Activated CD8-positive, alpha-beta memory T cell treated with anti-CD3 and anti-CD28 coated beads, Interleukin-2, amount 10 ng/mL, durations not matched to agents 7 days and 5 days (primary cell): Measurements from ENCODE around the gene ZNF740. TPM values are rescaled to one million over a fixed set of nuclear protein-coding genes. Genes with fewer than 3 reads are reported as not detected.

ENCODE experiments used
- ATAC-seq: fragments of 150-1000 bp; cut with Tn5 transposase; one replicate; pipeline ENCODE4 v1.10.0; 2021; ENCODE audit warnings: moderate library complexity
- CTCF ChIA-PET: fragments of 350-600 bp; sonication (Branson Sonifier 250); formaldehyde crosslinking; loops from one replicate; lab custom pipeline; 2021; ENCODE audit warnings: antibody characterized with exemption; lab: Charles Lee
- DNase-seq: peaks from one replicate; pipeline ENCODE4 v3.0.0-alpha.2; 2020
- H3K27ac Mint-ChIP-seq: one replicate; pipeline ENCODE4 v1.8.0; 2021; ENCODE audit warnings: mild to moderate bottlenecking, mixed read lengths
- H3K27me3 Mint-ChIP-seq: one replicate; pipeline ENCODE4 v1.8.0; 2021; ENCODE audit warnings: mixed read lengths
- H3K36me3 Mint-ChIP-seq: one replicate; pipeline ENCODE4 v1.8.0; 2021; ENCODE audit warnings: mild to moderate bottlenecking, mixed read lengths
- H3K4me1 Mint-ChIP-seq: one replicate; pipeline ENCODE4 v1.8.0; 2021; ENCODE audit warnings: mixed read lengths
- H3K4me3 Mint-ChIP-seq: one replicate; pipeline ENCODE4 v1.8.0; 2021; ENCODE audit warnings: mild to moderate bottlenecking, moderate library complexity, mixed read lengths
- H3K9me3 Mint-ChIP-seq: one replicate; pipeline ENCODE4 v1.8.0; 2022; ENCODE audit warnings: low read depth, mixed read lengths
- total RNA-seq, 2 experiments: library from RNA; stranded (reverse); gene quantifications; one replicate each; pipeline ENCODE4 v1.2.3, GENCODE V29; 2021

The ZNF740 gene
- total RNA-seq, 2 experiments from 2014 or later = 35.8 to 47.0 TPM

GRCh38 chr12:53212931-53213330, 32.4 kb downstream of the ZNF740 start:
- Mint-ChIP-seq H3K36me3 (peaks cover 29% of the 10 kb centered on the region), H3K4me3 (no peak overlapping the region), H3K9me3 (no peaks in the 10 kb centered on the region), H3K27me3 (no peaks in the 10 kb centered on the region), H3K27ac (no peak overlapping the region), H3K4me1 (peaks cover 73% of the 10 kb centered on the region)
- ATAC-seq (no peak), DNase-seq (no peak)
- CTCF ChIA-PET = interaction anchor here (0.8 to 19.8 kb wide), 31 partner anchors 6 to 263 kb away, joined by 3 to 294 read pairs (median 11); partner anchors contain the start of genes AAAS, CSAD, ESPL1 and ITGB7

GRCh38 chr12:53213348-53213747, 32.8 kb downstream of the ZNF740 start:
- ATAC-seq (peak; percentile 73), DNase-seq (peak; percentile 88)
- peaks cover 29% of the 10 kb centered on the region for H3K36me3 Mint-ChIP-seq
- H3K27ac Mint-ChIP-seq = no peak overlapping the region
- CTCF ChIA-PET = interaction anchor here (0.5 to 19.8 kb wide), 38 partner anchors 6 to 299 kb away, joined by 3 to 294 read pairs (median 6); partner anchors contain the start of genes AAAS, CSAD, ESPL1 and ITGB7
- no peak overlapping the region for H3K4me3 Mint-ChIP-seq
- no peaks in the 10 kb centered on the region for H3K27me3 Mint-ChIP-seq
- no peaks in the 10 kb centered on the region for H3K9me3 Mint-ChIP-seq
- peaks cover 73% of the 10 kb centered on the region for H3K4me1 Mint-ChIP-seq

GRCh38 chr12:53214221-53214620, 33.7 kb downstream of the ZNF740 start:
- Mint-ChIP-seq H3K4me1 (peaks cover 70% of the 10 kb centered on the region), H3K27me3 (no peaks in the 10 kb centered on the region), H3K27ac (no peak overlapping the region), H3K9me3 (no peaks in the 10 kb centered on the region), H3K4me3 (no peak overlapping the region), H3K36me3 (peaks cover 26% of the 10 kb centered on the region)
- DNase-seq (no peak), ATAC-seq (no peak)
- CTCF ChIA-PET = interaction anchor here (0.7 to 19.8 kb wide), 29 partner anchors 5 to 261 kb away, joined by 3 to 294 read pairs (median 11); partner anchors contain the start of genes AAAS, CSAD, ESPL1 and ITGB7

GRCh38 chr12:53214687-53215455, 34.3 kb downstream of the ZNF740 start:
- no peak overlapping the region for H3K4me3 Mint-ChIP-seq
- CTCF ChIA-PET = interaction anchor here (0.7 to 19.8 kb wide), 21 partner anchors 4 to 261 kb away, joined by 3 to 294 read pairs (median 22); partner anchors contain the start of genes AAAS, CSAD, ESPL1 and ITGB7
- peak overlapping the region; percentile 27 for H3K27ac Mint-ChIP-seq
- peaks cover 69% of the 10 kb centered on the region for H3K4me1 Mint-ChIP-seq
- DNase-seq (no peak), ATAC-seq (no peak)
- no peaks in the 10 kb centered on the region for H3K27me3 Mint-ChIP-seq
- H3K9me3 Mint-ChIP-seq = no peaks in the 10 kb centered on the region
- H3K36me3 Mint-ChIP-seq = peaks cover 21% of the 10 kb centered on the region

GRCh38 chr12:53215497-53215896, 35.0 kb downstream of the ZNF740 start:
- Mint-ChIP-seq H3K4me3 (no peak overlapping the region), H3K36me3 (peaks cover 18% of the 10 kb centered on the region), H3K27ac (peak overlapping the region; percentile 38), H3K4me1 (peaks cover 66% of the 10 kb centered on the region), H3K27me3 (no peaks in the 10 kb centered on the region), H3K9me3 (no peaks in the 10 kb centered on the region)
- ATAC-seq (no peak), DNase-seq (no peak)
- CTCF ChIA-PET = interaction anchor here (1.5 to 19.8 kb wide), 10 partner anchors 8 to 130 kb away, joined by 7 to 294 read pairs (median 50); partner anchors contain the start of genes AAAS, ESPL1 and ITGB7

DNA sequence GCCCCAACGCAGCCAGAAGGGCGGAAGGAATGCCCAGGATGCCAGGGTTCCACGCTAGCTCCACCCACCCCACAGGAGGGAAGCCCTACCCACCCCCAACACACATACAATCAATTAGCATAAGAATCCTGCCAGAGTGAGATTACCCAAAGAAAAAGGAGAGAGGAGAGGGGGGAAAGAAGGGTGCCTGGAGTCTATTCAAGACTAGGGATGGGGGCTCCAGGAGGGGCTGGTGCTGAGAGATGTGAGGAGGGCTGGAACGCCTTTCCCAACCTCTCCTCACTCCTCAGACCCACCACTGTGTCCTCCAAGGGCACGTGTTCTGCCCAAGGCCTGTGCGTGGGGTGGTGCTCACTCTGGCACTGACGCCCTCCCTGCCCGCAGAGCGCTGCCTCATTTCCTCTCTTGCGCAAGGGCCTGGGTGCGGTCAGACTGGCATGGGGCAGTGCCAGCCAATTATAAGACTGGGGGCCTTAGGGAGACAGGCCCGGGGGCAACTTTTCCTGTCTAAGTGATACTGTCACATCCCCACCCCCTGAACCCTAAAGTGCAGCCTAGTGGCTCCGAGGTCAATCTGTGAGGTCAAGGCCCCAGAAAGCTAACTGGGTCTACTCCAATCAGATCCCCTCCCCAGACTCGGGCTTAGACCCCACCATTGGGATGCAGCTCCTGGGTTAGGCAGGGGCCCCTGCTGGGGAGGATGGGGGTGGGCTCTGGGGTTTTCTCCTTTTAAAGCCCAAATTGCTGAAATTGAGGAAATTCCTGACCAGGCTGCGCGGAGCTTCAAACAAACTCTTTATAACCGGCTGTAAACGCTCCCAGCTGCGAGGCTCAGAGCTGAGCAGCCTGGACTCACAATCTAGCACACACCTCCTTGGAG, 36.8 kb downstream of the ZNF740 start:
- Mint-ChIP-seq H3K36me3 (peaks cover 13% of the 10 kb centered on the region), H3K27me3 (no peaks in the 10 kb centered on the region), H3K9me3 (no peaks in the 10 kb centered on the region), H3K4me1 (peaks cover 61% of the 10 kb centered on the region), H3K4me3 (peak overlapping the region; percentile 86), H3K27ac (peak overlapping the region; percentile 67)
- CTCF ChIA-PET = interaction anchor here (1.0 to 19.8 kb wide), 10 partner anchors 10 to 128 kb away, joined by 3 to 294 read pairs (median 14); partner anchors contain the start of genes AAAS, ESPL1, ITGB7 and MYG1
- ATAC-seq (no peak), DNase-seq (no peak)

DNA sequence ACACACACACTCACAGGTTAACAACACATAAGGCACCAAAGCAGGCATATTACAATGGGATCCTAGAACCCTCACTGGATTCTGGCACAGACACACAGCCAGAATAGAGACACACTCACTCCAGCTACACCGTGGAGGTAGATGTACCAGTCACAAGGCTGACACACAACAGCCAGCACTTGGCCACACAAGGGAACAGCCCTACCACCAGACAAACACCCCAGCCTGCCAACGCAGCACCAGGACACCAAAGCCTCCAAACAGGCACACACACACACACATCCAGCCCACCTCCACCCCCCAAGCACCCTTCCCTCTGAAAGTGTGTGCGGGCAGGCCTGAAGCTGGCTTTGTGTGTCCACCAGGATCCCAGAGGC, 37.4 kb downstream of the ZNF740 start:
- Mint-ChIP-seq H3K9me3 (no peaks in the 10 kb centered on the region), H3K27ac (peak overlapping the region; percentile 67), H3K36me3 (peaks cover 8% of the 10 kb centered on the region), H3K4me3 (peak overlapping the region; percentile 86), H3K27me3 (no peaks in the 10 kb centered on the region), H3K4me1 (peaks cover 66% of the 10 kb centered on the region)
- ATAC-seq (no peak), DNase-seq (no peak)
- CTCF ChIA-PET = interaction anchor here (1.9 to 19.8 kb wide), 5 partner anchors 10 to 103 kb away, joined by 4 to 294 read pairs (median 164); partner anchors contain the start of genes AAAS, ESPL1, ITGB7 and MYG1

DNA sequence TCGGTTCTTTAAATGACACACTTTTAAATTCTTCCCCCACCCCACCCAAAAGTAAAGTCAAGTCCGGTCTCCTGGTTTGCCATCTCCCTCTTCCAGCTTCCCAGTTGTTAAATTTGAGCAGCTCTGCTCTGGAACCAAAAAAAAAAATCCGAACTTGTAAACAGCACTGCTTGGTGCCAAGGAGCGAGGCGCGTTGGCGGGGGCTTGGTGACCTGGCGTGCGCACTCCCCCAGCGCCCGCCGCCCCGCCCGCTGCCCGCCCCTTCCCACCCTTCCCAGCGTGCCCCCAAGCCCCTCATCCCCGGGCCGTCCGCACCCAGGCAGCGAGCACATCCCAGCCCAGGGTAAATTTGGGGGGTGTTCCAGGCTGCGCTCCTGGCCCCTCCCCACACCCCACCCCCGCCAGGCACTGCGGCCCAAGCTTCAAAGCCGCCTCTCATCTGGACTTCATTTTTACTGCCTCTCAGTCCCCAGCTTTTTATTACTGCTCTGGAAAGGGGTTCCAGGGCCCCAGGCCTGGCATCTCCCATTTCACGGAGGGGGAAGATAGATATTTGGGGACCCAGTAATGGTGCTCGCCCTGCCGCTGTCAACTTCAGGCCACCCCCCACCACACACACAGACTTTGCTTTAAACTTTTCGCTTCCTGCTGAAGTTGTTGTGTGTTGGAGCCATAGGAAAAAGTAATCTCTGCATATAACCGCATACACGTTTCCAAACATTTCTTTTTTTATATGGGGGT, 38.2 kb downstream of the ZNF740 start:
- Mint-ChIP-seq H3K27ac (peak overlapping the region; percentile 88), H3K4me1 (peaks cover 64% of the 10 kb centered on the region), H3K4me3 (peak overlapping the region; percentile 86), H3K9me3 (no peaks in the 10 kb centered on the region), H3K36me3 (peaks cover 4% of the 10 kb centered on the region), H3K27me3 (no peaks in the 10 kb centered on the region)
- DNase-seq (no peak), ATAC-seq (no peak)
- CTCF ChIA-PET = interaction anchor here (0.8 to 19.8 kb wide), 11 partner anchors 10 to 127 kb away, joined by 3 to 294 read pairs (median 9); partner anchors contain the start of genes AAAS, CSAD, ESPL1 and ITGB7

- DNase-seq (peak; percentile 78), ATAC-seq (peak; percentile 8)
- Mint-ChIP-seq H3K27ac (peak overlapping the region; percentile 88), H3K27me3 (no peaks in the 10 kb centered on the region), H3K36me3 (peaks cover 2% of the 10 kb centered on the region), H3K4me3 (peak overlapping the region; percentile 86), H3K4me1 (peaks cover 71% of the 10 kb centered on the region), H3K9me3 (no peaks in the 10 kb centered on the region)
- CTCF ChIA-PET = interaction anchor here (0.6 to 19.8 kb wide), 17 partner anchors 9 to 153 kb away, joined by 3 to 294 read pairs (median 4); partner anchors contain the start of genes AAAS, CSAD, ESPL1 and ITGB7
These were observed 38.9 kb downstream of the ZNF740 start for GRCh38 chr12:53219292-53219955.

DNA sequence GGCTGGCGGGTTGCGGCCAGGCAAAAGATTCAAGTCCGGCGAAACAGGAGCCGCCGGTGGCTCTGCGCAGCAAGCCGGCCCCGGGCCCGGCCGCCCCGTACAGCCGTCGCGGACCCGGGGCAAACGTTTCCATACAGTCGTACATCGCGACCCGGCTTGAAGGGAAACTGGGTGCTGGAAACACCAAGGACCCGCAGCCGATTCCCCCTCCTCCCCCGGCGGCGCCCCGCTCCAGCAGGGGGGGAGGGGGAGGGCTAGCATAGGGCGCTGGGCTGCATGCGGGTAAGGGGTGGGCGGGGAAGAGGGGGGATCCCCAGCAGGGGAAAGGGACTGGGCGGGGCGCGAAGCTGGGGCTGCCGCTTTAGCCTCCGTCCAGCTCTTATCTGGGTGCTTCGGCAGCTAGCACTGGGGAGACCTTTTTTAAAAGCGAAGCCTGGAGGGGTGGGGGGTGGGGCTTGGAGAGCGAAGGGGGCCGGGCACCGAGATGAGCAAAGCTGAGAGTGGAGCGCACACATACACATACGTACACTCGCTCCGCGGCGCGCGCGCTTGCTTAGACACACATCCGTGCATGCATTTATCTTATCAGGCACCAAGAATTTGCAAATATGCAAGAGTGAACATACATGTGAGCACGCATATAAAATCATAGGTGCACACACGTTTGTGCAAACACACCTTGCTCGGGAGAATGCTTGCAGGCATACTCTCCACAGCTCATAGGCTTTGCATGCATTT, 39.6 kb downstream of the ZNF740 start:
- Mint-ChIP-seq H3K4me1 (peaks cover 75% of the 10 kb centered on the region), H3K9me3 (no peaks in the 10 kb centered on the region), H3K4me3 (peak overlapping the region; percentile 89), H3K27me3 (no peaks in the 10 kb centered on the region), H3K36me3 (no peaks in the 10 kb centered on the region), H3K27ac (peak overlapping the region; percentile 98)
- DNase-seq = peak; percentile 93
- CTCF ChIA-PET = interaction anchor here (0.6 to 19.8 kb wide), 17 partner anchors 9 to 154 kb away, joined by 3 to 294 read pairs (median 4); partner anchors contain the start of genes AAAS, CSAD, ESPL1 and ITGB7
- ATAC-seq = peak; percentile 59

DNA sequence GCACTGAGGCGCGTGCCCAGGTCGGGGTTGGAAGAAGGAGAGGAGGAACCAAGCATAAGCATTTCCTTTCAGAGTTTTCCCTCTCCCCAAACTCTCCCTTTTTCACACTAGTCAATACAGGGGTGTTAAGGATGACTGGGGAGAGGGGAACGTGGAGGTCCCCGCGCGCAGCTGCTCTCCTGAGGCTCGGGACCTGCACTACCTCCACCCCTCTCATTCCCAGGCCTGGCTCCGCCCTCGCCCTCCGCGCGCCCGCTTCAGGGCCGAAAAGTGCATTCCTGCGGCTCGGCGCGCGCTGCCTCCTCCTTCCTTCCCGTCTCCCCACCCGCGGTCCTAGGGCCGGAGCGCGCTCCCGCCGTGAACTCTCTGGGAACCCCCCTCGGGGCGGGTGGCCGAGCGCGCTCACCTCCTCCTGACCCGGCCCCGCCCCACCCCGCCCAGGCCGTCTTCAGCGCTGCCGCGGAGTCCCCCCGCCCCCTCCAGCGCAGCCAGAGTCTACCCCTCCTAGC, 40.2 kb downstream of the ZNF740 start:
- Mint-ChIP-seq H3K27me3 (no peaks in the 10 kb centered on the region), H3K4me1 (peaks cover 73% of the 10 kb centered on the region), H3K4me3 (peak overlapping the region; percentile 89), H3K27ac (peak overlapping the region; percentile 98), H3K9me3 (no peaks in the 10 kb centered on the region), H3K36me3 (no peaks in the 10 kb centered on the region)
- ATAC-seq (peak; percentile 71), DNase-seq (peak; percentile 92)
- CTCF ChIA-PET = interaction anchor here (0.6 to 19.8 kb wide), 12 partner anchors 13 to 103 kb away, joined by 3 to 294 read pairs (median 9); partner anchors contain the start of genes AAAS, CSAD, ESPL1 and ITGB7
